Gastrocnemius medialis (tissue), 4 donors: ENCODE measurements around the gene TUBB3. TPM values are rescaled to one million over a fixed set of nuclear protein-coding genes. Genes with fewer than 3 reads are reported as not detected.
"Not testable (repeated sequence)": the region's sequence is repeated elsewhere in the genome, so short reads cannot be mapped to it uniquely, and the experiment has no call there.

ENCODE experiments used
- ATAC-seq, 2 donors: fragments of 150-250 bp; one replicate each; pipeline ENCODE4 v1.9.1; 2016
- DNase-seq, 2 donors: peaks; one replicate each; pipeline ENCODE4 v3.0.0-alpha.2; 2019
- H3K27ac ChIP-seq, 4 donors: fragments of 200-600 bp; sonication (generic); 1 replicate in 1 of 4; 2 replicates in 3 of 4; pipeline ENCODE4 v1.5.1; 2016 to 2018; ENCODE audit warnings: mild to moderate bottlenecking in 2 of 4, moderate library complexity in 1 of 4
- H3K27me3 ChIP-seq, 3 donors: fragments of 200-600 bp; sonication (generic) in 2 of 3; 1 replicate in 1 of 3; 2 replicates in 2 of 3; pipeline versions ENCODE4 v1.5.1 to v1.6.0; 2016 to 2019; ENCODE audit warnings: mild to moderate bottlenecking in 1 of 3, moderate library complexity in 1 of 3
- H3K36me3 ChIP-seq, 2 donors: fragments of 200-600 bp; sonication (generic) in 1 of 2; one replicate each; pipeline ENCODE4 v1.5.1; 2017 to 2018
- H3K4me1 ChIP-seq, 2 donors: fragments of 200-600 bp; sonication (generic) in 1 of 2; one replicate each; pipeline ENCODE4 v1.5.1; 2016 to 2017; ENCODE audit warnings: mild to moderate bottlenecking in 2 of 2
- H3K4me3 ChIP-seq, 4 donors: fragments of 200-600 bp; sonication (generic) in 3 of 4; 1 replicate in 1 of 4; 2 replicates in 3 of 4; pipeline ENCODE4 v1.5.1; 2016 to 2019; ENCODE audit warnings: mild to moderate bottlenecking in 2 of 4
- H3K9me3 ChIP-seq, 3 donors: fragments of 200-600 bp; sonication (generic) in 2 of 3; 1 replicate in 1 of 3; 2 replicates in 2 of 3; pipeline ENCODE4 v1.5.1; 2016 to 2019
- CTCF ChIP-seq, 5 experiments: fragments of 450-650 bp in 3 of 5; fragments of 200-600 bp in 2 of 5; sonication (generic) in 2 of 5; IDR thresholded peaks in 4 of 5; conservative IDR thresholded peaks in 1 of 5; 1 replicate in 4 of 5; 2 replicates in 1 of 5; pipeline ENCODE4 v1.5.1; 2016 to 2019; ENCODE audit warnings: antibody characterized with exemption in 5 of 5, mild to moderate bottlenecking in 3 of 5, moderate library complexity in 3 of 5
- POLR2A ChIP-seq, 2 donors: fragments of 450-650 bp; IDR thresholded peaks; one replicate each; pipeline ENCODE4 v1.6.1; 2017; ENCODE audit warnings: antibody characterized with exemption in 2 of 2, mild to moderate bottlenecking in 2 of 2, moderate library complexity in 2 of 2
- in situ Hi-C, 4 donors: fragments of 200-750 bp; cut with MboI; loops; one replicate each; pipeline versions ENCODE4 v1.15.0 to v1.8.0; 2017; ENCODE audit warnings: low sequenced_read_pairs in 4 of 4
- intact Hi-C: fragments of 100-400 bp; cut with DNase I; formaldehyde crosslinking; loops from one replicate; pipeline ENCODE4 v1.15.1; 2023; ENCODE audit warnings: low total_unique reads
- total RNA-seq, 4 donors: library from RNA; depleted of rRNA; stranded (reverse); fragments of >200 nt; gene quantifications; one replicate each; pipeline versions ENCODE4 v1.1.0 to v1.2.3, GENCODE V29; 2016

Gene TUBB3
- total RNA-seq, 4 donors from 2014 or later, result 1.1 TPM; not detected in 3

GRCh38 chr16:89934611-89935553, 11.7 kb downstream of the TUBB3 start:
- in situ Hi-C loops (no loop called here), intact Hi-C loops (no loop called here)
- Histone ChIP-seq H3K4me1 (no peaks in the 10 kb centered on the region), H3K36me3 (no peaks in the 10 kb centered on the region), H3K4me3 (no peak overlapping the region), H3K27ac (no peak overlapping the region), H3K27me3 (no peaks in the 10 kb centered on the region), H3K9me3 (no peaks in the 10 kb centered on the region)
- TF ChIP-seq CTCF (IDR thresholded peaks at IDR 0.05 in 4 of 5, conservative IDR thresholded peaks at IDR 0.05 in 1 of 5), result no peak
- TF ChIP-seq POLR2A (IDR thresholded peaks at IDR 0.05), result no peak
- no peak for DNase-seq
- no peak for ATAC-seq

- H3K36me3 ChIP-seq, intact Hi-C loops, H3K27ac ChIP-seq, H3K4me3 ChIP-seq, H3K27me3 ChIP-seq, H3K4me1 ChIP-seq, ATAC-seq, H3K9me3 ChIP-seq, in situ Hi-C loops, DNase-seq: not testable (repeated sequence)
Observed at GRCh38 chr16:89935620-89936019, 12.5 kb downstream of the TUBB3 start.

- no peak for TF ChIP-seq CTCF (IDR thresholded peaks at IDR 0.05 in 4 of 5, conservative IDR thresholded peaks at IDR 0.05 in 1 of 5)
- Histone ChIP-seq H3K27me3 (peaks cover 0 to 2% (median 0%) of the 10 kb centered on the region in 3 donors), H3K27ac (no peak overlapping the region), H3K4me1 (no peaks in the 10 kb centered on the region), H3K36me3 (no peaks in the 10 kb centered on the region), H3K9me3 (no peaks in the 10 kb centered on the region), H3K4me3 (no peak overlapping the region)
- intact Hi-C loops (no loop called here), in situ Hi-C loops (no loop called here)
- no peak for ATAC-seq
- no peak for DNase-seq
Observed at GRCh38 chr16:89936034-89936433, 12.9 kb downstream of the TUBB3 start.

- no peaks in the 10 kb centered on the region for H3K9me3 ChIP-seq
- no peaks in the 10 kb centered on the region for H3K36me3 ChIP-seq
- DNase-seq (no peak), ATAC-seq (no peak)
- in situ Hi-C loops, result no loop called here
- no peak overlapping the region for H3K27ac ChIP-seq
- intact Hi-C loops, result no loop called here
- no peaks in the 10 kb centered on the region for H3K4me1 ChIP-seq
- H3K27me3 ChIP-seq, result peaks cover 0 to 2% (median 0%) of the 10 kb centered on the region in 3 donors
- H3K4me3 ChIP-seq, result no peak overlapping the region
- TF ChIP-seq CTCF (IDR thresholded peaks at IDR 0.05 in 4 of 5, conservative IDR thresholded peaks at IDR 0.05 in 1 of 5), result no peak
- no peak for TF ChIP-seq POLR2A (IDR thresholded peaks at IDR 0.05)
Observed at GRCh38 chr16:89936508-89936907, 13.4 kb downstream of the TUBB3 start.

- ATAC-seq (no peak), DNase-seq (no peak)
- no peaks in the 10 kb centered on the region for H3K36me3 ChIP-seq
- no peaks in the 10 kb centered on the region for H3K9me3 ChIP-seq
- H3K4me3 ChIP-seq, result no peak overlapping the region
- in situ Hi-C loops (no loop called here), intact Hi-C loops (no loop called here)
- no peak overlapping the region for H3K27ac ChIP-seq
- H3K27me3 ChIP-seq, result peaks cover 0 to 2% (median 0%) of the 10 kb centered on the region in 3 donors
- TF ChIP-seq CTCF (IDR thresholded peaks at IDR 0.05 in 4 of 5, conservative IDR thresholded peaks at IDR 0.05 in 1 of 5), result no peak
- no peak for TF ChIP-seq POLR2A (IDR thresholded peaks at IDR 0.05)
- H3K4me1 ChIP-seq, result no peaks in the 10 kb centered on the region
Observed at GRCh38 chr16:89936981-89937380, 13.8 kb downstream of the TUBB3 start.
